ENCODE measurements around the gene POC1A. TPM values are rescaled to one million over a fixed set of nuclear protein-coding genes. Genes with fewer than 3 reads are reported as not detected.

Gene POC1A
- total RNA-seq, 6 donors from 2014 or later = 1.0 to 4.2 (median 2.8) TPM

DNA sequence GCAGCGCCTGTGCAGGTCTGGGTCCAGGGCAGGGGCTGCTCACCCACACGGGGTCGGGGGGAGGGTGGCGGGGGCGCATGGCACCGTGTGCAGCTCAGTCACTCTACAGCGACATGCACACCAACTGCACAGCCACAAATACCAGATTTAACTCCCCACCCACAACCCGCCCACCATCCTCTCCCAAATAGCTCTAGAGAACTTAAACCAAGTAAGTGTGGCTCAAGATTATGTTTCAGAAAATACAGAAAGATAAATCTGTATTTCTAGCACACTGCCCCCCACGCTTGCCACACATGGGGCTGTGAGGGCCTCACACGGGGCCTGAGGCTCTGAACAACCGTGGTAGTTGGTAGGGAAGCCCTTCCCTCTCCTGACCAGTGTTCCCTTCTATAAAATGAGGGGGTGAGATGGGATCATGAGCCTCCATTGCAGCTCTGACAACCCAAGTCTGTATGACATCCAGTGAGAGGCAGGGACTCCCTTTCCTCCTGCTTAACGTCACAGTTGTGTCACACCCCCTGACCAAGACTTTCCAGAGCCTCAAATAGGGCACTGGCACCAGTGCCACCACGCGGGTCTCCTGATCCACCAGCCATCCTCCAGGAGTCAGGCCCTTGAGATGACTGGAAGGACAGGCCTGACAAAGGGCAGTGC, 23.1 kb downstream of the POC1A start:
- 87 to 88% methylated on average over 10 to 14 of the region's 14 CpGs for WGBS, 2 donors
- no peak overlapping the region for H3K4me3 ChIP-seq
- no peaks in the 10 kb centered on the region for H3K27me3 ChIP-seq
- H3K4me1 ChIP-seq = peaks cover 1 to 19% (median 9%) of the 10 kb centered on the region in 4 donors
- peak in 1 of 2 donors; percentile 30 for DNase-seq
- H3K9me3 ChIP-seq = no peaks in the 10 kb centered on the region
- H3K36me3 ChIP-seq = no peaks in the 10 kb centered on the region
- no peak overlapping the region for H3K27ac ChIP-seq
- ATAC-seq (ENCODE audit: low FRiP score in 2 of 2) = no peak
- TF ChIP-seq POLR2A (IDR thresholded peaks at IDR 0.05) = no peak
- no peak for TF ChIP-seq POLR2AphosphoS5 (IDR thresholded peaks at IDR 0.05)
- TF ChIP-seq EP300 (IDR thresholded peaks at IDR 0.05) = no peak
- TF ChIP-seq, protein P1, sequence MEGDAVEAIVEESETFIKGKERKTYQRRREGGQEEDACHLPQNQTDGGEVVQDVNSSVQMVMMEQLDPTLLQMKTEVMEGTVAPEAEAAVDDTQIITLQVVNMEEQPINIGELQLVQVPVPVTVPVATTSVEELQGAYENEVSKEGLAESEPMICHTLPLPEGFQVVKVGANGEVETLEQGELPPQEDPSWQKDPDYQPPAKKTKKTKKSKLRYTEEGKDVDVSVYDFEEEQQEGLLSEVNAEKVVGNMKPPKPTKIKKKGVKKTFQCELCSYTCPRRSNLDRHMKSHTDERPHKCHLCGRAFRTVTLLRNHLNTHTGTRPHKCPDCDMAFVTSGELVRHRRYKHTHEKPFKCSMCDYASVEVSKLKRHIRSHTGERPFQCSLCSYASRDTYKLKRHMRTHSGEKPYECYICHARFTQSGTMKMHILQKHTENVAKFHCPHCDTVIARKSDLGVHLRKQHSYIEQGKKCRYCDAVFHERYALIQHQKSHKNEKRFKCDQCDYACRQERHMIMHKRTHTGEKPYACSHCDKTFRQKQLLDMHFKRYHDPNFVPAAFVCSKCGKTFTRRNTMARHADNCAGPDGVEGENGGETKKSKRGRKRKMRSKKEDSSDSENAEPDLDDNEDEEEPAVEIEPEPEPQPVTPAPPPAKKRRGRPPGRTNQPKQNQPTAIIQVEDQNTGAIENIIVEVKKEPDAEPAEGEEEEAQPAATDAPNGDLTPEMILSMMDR (IDR thresholded peaks at IDR 0.05) = no peak

DNA sequence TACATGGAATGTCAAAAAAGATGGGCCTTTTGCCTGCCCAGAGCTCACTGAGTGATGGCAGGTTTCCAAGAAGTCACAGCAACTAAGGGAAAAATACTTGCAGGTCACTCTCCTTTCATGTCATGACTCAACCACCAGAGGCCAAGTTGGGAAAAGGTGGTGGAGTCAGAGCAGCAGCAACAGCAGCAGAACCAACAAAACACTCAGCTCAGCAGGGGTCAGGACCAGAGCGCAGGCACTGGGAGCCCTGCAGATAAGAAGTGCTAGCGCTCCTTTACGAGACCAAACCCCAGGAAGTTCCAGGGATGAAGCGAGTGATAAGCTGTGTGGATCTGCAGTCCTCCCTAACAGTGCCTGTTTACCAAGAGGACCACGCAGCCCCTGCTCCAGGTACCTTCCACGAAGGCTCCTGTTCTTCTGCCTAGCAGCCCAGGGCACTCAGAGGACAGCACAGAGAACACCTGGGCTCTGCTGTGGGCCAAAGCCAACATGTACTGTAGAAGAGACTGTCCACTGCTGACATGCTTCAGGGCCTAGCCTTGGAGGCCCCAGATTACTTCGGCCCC, 26.0 kb downstream of the POC1A start:
- Histone ChIP-seq H3K36me3 (no peaks in the 10 kb centered on the region), H3K27me3 (no peaks in the 10 kb centered on the region), H3K4me3 (no peak overlapping the region), H3K9me3 (no peaks in the 10 kb centered on the region), H3K27ac (no peak overlapping the region), H3K4me1 (peaks cover 2 to 9% (median 5%) of the 10 kb centered on the region in 4 donors)
- DNase-seq (peak in 1 of 2 donors; percentile 31), ATAC-seq (ENCODE audit: low FRiP score in 2 of 2) (no peak)
- TF ChIP-seq POLR2A (IDR thresholded peaks at IDR 0.05) (no peak), EP300 (IDR thresholded peaks at IDR 0.05) (no peak), POLR2AphosphoS5 (IDR thresholded peaks at IDR 0.05) (no peak)
- TF ChIP-seq, protein P1 (IDR thresholded peaks at IDR 0.05) = no peak
- 86 to 88% methylated on average over 6 to 7 of the region's 7 CpGs for WGBS, 2 donors

DNA sequence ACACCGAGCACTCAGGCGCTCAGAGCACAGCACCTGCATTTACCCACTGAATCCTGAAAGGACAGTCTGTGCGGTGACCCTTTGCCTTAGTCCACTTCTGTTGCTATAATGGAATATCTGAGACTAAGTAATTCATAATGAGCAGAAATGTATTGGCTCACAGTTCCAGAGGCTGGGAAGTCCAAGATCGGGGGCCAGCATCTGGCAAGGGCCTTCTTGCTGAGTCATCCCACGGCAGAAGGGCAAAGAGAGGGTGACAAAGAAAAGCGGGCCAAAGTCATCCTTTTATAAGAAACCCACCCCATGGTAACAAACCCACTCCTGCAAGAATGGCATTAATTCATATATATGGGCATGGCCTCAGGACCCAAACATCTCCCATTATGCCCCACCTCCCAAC, 27.7 kb downstream of the POC1A start:
- Histone ChIP-seq H3K27me3 (no peaks in the 10 kb centered on the region), H3K9me3 (no peaks in the 10 kb centered on the region), H3K36me3 (no peaks in the 10 kb centered on the region), H3K4me3 (no peak overlapping the region), H3K4me1 (peaks cover 9 to 20% (median 18%) of the 10 kb centered on the region in 4 donors), H3K27ac (no peak overlapping the region)
- ATAC-seq (ENCODE audit: low FRiP score in 2 of 2) (no peak), DNase-seq (no peak)
- 92 to 95% methylated on average over 6 of the region's 6 CpGs for WGBS, 2 donors
- no peak for TF ChIP-seq POLR2A (IDR thresholded peaks at IDR 0.05)
- no peak for TF ChIP-seq POLR2AphosphoS5 (IDR thresholded peaks at IDR 0.05)
- TF ChIP-seq, protein P1 (IDR thresholded peaks at IDR 0.05) = no peak
- TF ChIP-seq EP300 (IDR thresholded peaks at IDR 0.05) = no peak

DNA sequence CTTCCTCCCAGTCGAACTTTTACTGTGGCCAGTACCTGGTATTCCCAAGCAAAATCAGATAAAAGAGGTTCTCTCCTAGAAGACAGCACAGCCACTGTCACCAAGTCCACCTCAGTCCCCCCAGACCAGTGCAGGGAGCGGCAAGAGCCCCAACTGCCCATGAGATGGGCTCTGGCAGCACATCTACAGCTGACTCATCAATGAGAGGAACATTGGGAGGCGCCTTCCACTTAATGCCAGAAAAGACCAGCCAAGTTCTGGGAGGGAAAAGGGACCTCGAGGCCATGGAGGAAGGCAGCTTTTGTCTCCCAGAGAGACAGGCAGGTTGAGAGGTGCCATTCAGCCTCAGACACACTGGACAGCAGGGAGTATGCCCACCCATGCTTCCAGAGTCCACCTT, 28.2 kb downstream of the POC1A start:
- H3K36me3 ChIP-seq = no peaks in the 10 kb centered on the region
- H3K4me1 ChIP-seq = peaks cover 14 to 24% (median 23%) of the 10 kb centered on the region in 4 donors
- WGBS, 2 donors = 86 to 96% methylated on average over 4 of the region's 4 CpGs
- H3K27ac ChIP-seq = no peak overlapping the region
- H3K9me3 ChIP-seq = no peaks in the 10 kb centered on the region
- TF ChIP-seq POLR2AphosphoS5 (IDR thresholded peaks at IDR 0.05) (no peak), POLR2A (IDR thresholded peaks at IDR 0.05) (no peak), EP300 (IDR thresholded peaks at IDR 0.05) (no peak)
- TF ChIP-seq, protein P1 (IDR thresholded peaks at IDR 0.05) = no peak
- DNase-seq = no peak
- H3K4me3 ChIP-seq = no peak overlapping the region
- ATAC-seq (ENCODE audit: low FRiP score in 2 of 2) = no peak
- no peaks in the 10 kb centered on the region for H3K27me3 ChIP-seq

Data from upper lobe of left lung (tissue), 6 donors.